HK-2 (cell line): ENCODE data around the gene COL16A1.

Experiments used
- DNase-seq: peaks from one replicate; pipeline ENCODE4 v3.0.0-alpha.2; 2018; ENCODE audit not compliant: unreplicated experiment

The COL16A1 gene

GRCh38 chr1:31706384-31707058 is 2.7 kb upstream of the COL16A1 start:
- DNase-seq = no peak

DNA sequence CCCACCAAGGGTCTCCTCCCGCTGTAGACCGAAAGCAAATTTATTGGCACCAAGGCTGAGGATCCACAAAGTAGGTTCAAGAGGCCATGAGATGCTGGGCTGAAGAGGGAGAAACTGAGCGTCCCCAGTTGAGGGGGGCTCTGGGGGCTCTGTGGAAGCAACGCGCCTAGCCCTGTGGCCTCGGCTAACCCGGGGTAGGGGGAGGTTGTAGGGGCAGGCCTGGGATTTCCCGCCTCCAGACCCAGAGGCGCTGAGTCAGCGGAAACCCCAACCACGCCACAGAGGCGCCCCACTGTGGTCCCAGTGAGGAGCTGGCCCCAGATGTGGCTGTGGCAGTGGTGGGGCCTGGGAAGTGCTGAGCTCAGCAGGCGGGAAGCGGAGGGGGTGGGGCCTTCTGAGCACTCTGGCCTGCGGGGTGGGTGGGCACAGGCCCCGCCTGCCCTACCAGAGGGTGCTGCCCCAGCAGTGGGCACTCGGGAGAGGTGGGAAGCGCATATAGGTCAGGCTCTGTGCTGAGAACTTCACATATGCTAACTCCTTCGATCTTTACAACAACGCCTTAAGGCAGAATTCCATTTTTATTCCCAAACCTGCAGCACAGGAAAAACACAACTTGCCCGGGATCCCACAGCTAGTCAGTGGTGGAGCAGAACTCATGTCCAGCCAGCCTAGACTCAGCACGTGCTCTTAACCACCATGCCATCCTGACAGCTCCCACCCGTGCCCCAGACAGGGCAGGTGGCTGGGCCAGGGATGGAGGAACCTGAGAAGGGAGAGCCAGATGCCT is 1.5 kb upstream of the COL16A1 start:
- peak; percentile 70 for DNase-seq

GRCh38 chr1:31704271-31705079 is 658 bp upstream of the COL16A1 start:
- DNase-seq = peak; percentile 29

DNA sequence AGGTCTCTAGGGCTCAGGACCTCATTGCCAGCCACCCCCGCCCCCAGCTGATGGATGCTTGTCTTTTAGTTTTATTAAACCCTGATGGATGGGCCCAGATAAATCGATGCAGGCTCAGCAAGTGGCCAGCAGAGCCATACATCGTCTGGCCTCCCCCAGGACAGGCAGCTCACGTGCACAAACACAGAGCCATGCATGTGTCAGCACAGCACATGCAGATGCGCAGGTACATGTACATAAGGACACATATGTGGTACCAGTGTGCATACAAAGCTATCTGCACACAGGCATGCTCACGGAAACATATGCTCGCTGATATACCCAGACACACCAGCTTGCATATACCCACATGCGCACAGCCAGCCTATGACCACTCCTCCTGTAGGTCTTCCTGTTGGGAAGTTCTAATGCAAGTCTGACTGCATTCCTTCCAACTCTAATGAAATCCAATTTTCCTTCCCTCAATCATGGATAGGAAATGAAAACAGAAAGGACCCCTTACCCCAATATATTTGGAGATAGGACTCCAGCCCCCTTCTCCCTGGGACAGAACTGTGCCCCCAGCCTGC is 897 bp downstream of the COL16A1 start:
- no peak for DNase-seq

DNA sequence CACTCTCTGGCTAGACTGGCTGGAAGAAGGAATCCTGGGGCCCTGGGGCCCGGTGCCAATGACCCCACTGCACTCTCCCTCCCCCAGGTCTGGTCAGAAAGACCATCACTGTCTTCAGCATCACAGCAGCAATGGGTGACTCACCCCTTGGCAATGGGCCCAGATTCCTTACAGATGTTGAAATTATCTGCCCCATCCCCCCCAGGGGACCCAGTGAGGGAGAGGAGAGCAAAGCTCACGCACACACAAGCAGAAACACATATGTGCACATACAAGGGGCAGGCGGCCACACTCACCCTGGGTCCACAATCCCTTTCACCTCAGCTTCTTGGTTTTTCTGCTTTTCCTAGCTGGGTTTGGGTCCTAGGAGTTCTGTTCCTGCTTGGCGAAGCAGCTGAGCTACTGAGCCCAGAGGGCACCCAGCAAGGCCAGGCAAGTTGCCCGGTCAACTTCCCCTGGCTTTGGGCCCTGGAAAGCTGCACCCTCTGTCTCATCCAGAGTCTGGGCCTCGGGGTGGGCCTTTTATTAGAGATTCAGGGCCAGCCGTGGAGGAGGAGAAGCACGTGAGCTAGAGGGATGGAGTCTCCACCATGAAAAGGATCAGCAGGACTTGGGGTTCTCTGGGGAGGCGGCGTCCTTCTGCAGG is 2.6 kb downstream of the COL16A1 start:
- peak; percentile 77 for DNase-seq

- no peak for DNase-seq
Measured at GRCh38 chr1:31700468-31701090, 3.2 kb downstream of the COL16A1 start.

DNA sequence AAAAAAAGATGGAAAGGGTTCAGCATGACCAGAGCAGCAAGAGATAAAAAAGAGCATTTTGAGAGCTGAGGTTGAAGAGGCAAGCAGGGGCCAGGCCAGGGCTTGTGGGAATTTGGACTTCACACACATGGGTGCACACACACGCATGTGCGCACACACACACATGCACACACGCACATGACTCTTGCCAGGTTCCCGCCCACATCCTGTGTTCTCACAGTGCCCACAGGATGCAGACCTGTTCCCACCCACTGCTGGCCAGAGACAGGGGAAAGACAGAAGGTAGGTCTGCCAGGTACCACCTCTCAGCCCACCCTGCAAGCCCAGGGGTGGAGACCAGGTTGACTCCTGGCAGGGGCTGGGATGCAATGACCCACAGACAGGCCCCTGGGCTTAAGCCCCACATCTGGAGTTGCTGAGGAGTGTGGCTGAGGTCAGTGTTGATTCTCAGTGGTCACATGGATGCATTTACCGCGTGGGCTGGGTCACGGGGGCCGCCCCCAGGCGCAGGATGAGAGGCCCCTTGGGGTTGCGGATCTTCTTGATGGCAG is 4.4 kb downstream of the COL16A1 start:
- no peak for DNase-seq

GRCh38 chr1:31697369-31697984 is 6.3 kb downstream of the COL16A1 start:
- no peak for DNase-seq

DNA sequence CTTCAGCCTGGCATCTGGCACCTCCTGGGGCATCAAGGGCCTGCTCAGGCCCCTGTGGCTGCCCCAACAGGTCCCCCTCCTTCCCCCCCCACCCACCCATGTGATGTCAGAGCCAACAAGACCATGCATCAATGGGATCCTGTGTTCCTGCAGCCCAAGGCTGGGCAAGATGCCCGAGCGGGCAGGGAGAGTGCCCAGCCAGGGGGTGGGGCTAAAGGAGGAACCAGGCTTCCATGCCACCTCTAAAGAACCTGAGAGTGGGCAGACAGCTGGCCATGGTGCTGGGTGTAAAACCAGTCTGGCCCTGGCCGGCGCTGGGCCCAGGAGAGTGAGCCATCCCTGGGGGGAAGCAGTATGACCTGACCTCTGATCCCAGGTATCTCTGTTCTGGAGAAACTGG is 7.6 kb downstream of the COL16A1 start:
- no peak for DNase-seq

DNA sequence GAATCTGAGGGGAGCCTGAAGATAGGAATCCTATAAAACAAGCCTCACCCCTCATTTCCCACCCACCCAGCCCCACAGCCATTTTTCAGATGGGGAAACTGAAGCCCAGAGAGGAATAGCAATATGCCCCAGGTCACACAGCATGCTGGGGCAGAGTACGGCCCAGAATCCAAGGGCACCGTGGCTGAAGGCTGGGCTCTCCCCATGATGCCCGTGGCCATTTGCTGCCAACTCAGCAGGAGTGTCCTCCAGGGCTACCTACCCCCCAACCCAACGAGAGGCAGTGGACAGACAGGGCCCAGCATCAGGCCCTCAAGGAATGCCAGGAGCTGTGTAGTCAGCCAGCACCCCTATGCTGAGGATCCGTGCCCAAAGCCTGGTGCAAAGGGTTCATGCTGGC is 8.5 kb downstream of the COL16A1 start:
- no peak for DNase-seq

DNA sequence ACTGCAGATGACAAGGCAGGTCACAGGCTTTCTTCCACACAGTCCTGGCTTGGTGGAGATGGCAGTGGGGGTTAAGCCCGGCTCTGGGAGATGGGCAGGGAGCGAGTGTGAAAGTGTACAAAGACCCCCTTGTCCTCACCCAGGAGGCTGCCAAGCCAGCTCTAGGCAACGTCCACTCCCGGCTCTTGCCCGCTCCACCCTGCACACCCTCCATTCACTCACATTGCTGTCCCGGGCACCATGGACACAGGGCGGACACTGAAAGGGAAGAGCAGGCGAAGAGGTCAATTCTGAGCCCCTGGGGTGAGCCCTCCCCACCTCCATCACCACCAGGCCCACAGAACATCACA is 8.9 kb downstream of the COL16A1 start:
- no peak for DNase-seq

DNA sequence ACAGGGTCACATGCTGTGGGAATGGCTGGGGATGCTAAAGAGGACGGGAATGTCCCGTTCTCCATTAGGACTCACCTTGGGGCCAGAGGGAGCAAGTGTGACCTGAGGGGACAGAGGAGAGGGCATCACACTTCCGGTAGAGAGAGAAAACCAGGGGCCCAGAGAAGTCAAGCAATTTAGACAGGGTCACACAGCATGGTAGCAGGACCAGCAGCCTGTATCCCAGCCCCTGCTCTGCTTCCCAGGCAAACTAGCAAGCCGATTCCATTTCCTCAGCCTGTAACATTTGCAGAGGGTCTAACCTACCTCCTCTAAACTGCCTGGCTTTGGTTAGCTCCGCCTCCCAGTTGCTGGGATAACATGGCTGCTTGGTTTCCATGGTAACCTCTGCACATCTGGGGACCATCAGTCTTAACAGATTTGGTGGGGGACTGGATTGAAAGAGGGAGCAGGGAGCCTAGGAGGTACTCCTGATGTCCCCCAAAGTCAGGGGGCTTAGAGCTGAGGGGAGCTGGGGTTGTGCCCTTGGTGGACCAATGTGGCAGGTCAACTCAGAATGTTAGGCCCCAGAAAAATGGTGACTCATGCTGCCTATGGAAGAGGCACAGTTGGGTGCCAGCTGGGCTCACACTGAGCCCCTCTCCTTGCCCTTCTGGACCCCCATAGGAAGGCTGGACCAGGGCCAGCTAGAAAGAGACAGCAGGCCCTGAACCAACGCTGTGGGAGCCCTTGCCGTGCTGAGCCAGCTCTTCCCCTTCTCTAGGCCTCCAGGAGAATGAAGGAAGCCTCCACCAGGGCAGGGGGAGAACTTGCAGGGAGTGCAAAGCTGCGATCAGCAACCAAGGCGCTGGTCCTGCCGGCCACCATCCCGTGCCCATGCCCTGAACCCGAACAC is 9.5 kb downstream of the COL16A1 start:
- DNase-seq = no peak

- DNase-seq = no peak
Measured at GRCh38 chr1:31693231-31693630, 10.6 kb downstream of the COL16A1 start.

DNA sequence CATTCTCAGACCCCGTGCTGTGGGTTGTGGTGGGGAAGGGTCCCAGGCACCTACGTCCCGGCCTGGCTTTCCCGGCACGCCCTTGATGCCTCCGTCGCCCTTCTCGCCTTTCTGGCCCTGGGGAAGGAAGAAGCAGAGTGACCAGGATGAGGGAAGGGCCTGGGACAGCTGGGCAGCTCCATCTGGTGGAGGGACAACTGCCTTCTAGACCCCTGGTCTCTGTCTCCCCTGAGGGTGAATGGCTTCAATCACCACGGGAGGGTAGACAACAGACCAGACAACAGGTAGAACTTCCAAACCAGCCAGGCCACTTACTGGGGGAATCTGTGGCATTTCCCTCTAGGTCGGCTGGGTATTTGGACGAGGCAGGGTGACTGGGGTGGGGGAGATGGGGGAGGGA is 11.9 kb downstream of the COL16A1 start:
- no peak for DNase-seq

DNA sequence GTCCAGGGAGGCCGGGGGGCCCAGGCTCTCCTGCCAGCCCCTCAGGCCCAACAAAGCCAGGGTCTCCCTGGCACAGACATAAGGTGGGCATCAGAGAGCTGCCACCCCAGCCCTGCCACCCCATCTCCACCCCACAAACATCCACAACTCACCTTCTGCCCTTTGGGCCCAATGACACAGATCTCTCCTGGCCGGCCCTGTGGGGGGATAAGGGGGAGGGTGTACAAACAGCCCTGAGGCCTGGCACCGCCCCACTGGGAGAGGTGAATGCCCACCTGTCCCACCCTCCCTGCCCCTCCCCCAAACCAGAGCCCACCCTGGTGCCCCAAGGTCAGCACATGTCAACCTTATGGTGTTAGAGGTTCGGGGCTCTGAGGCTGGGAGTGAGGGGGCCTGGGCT is 12.4 kb downstream of the COL16A1 start:
- no peak for DNase-seq

GRCh38 chr1:31690921-31691320 is 12.9 kb downstream of the COL16A1 start:
- DNase-seq = no peak

- DNase-seq = peak; percentile 83
Measured at GRCh38 chr1:31689854-31690253, 14.0 kb downstream of the COL16A1 start.

- DNase-seq = no peak
Measured at GRCh38 chr1:31689379-31689778, 14.4 kb downstream of the COL16A1 start.

- no peak for DNase-seq
Measured at GRCh38 chr1:31688233-31688918, 15.4 kb downstream of the COL16A1 start.
